Neuronal stem cell (in vitro differentiated cells): ENCODE results near the gene PPP1R7.

Experiments used
- DNase-seq: peaks from one replicate; pipeline ENCODE4 v3.0.0-alpha.2; 2013; ENCODE audit warnings: low spot score
- H2AFZ ChIP-seq: one replicate; pipeline ENCODE4 v1.6.1; 2013; ENCODE audit warnings: mild to moderate bottlenecking, low read length, inconsistent platforms
- H2AK5ac ChIP-seq: 2 replicates; pipeline ENCODE4 v1.6.1; 2013; ENCODE audit warnings: low read depth, mild to moderate bottlenecking, inconsistent platforms, low read length, moderate library complexity, mixed read lengths
- H2BK120ac ChIP-seq: 2 replicates; pipeline ENCODE4 v1.6.1; 2013; ENCODE audit warnings: low read depth, mild to moderate bottlenecking, inconsistent platforms, low read length, moderate library complexity, mixed read lengths
- H2BK12ac ChIP-seq: one replicate; pipeline ENCODE4 v1.6.1; 2013; ENCODE audit warnings: low read length, inconsistent platforms
- H2BK15ac ChIP-seq: 2 replicates; pipeline ENCODE4 v1.6.1; 2013; ENCODE audit warnings: mild to moderate bottlenecking, low read length, inconsistent platforms, mixed read lengths
- H2BK5ac ChIP-seq: one replicate; pipeline ENCODE4 v1.6.1; 2013; ENCODE audit warnings: inconsistent platforms, mild to moderate bottlenecking, low read length, moderate library complexity
- H3K14ac ChIP-seq: one replicate; pipeline ENCODE4 v1.6.1; 2013; ENCODE audit warnings: low read length, inconsistent platforms
- H3K18ac ChIP-seq: 2 replicates; pipeline ENCODE4 v1.6.1; 2013; ENCODE audit warnings: low read length, inconsistent platforms
- H3K23ac ChIP-seq: 2 replicates; pipeline ENCODE4 v1.6.1; 2013; ENCODE audit warnings: low read depth, mild to moderate bottlenecking, mixed read lengths, low read length, inconsistent platforms; ENCODE audit not compliant: poor library complexity
- H3K27ac ChIP-seq: replicated peaks from 3 replicates; pipeline ENCODE4 v1.5.1; 2013; ENCODE audit warnings: low read length, inconsistent platforms
- H3K27me3 ChIP-seq, 3 experiments: 2 replicates each; pipeline ENCODE4 v1.6.1; 2013; ENCODE audit warnings: low read length in 3 of 3, mild to moderate bottlenecking in 2 of 3, inconsistent platforms in 1 of 3, low read depth in 1 of 3, mixed read lengths in 1 of 3, moderate library complexity in 1 of 3; ENCODE audit not compliant: control insufficient read depth in 3 of 3, insufficient read depth in 3 of 3
- H3K36me3 ChIP-seq, 2 donors: replicated peaks in 1 of 2; 2 replicates each; pipeline ENCODE4 v1.6.1; 2013; ENCODE audit warnings: low read length in 2 of 2; ENCODE audit not compliant: control insufficient read depth in 2 of 2, insufficient read depth in 2 of 2
- H3K4ac ChIP-seq: 2 replicates; pipeline ENCODE4 v1.6.1; 2013; ENCODE audit warnings: inconsistent platforms, mild to moderate bottlenecking, low read length, moderate library complexity
- H3K4me1 ChIP-seq, 2 donors: 1 replicate in 1 of 2; 2 replicates in 1 of 2; pipeline ENCODE4 v1.6.1; 2013; ENCODE audit warnings: low read length in 2 of 2, low read depth in 1 of 2; ENCODE audit not compliant: control insufficient read depth in 2 of 2, insufficient read depth in 1 of 2
- H3K4me2 ChIP-seq: one replicate; pipeline ENCODE4 v1.6.1; 2013; ENCODE audit warnings: mild to moderate bottlenecking, low read length, inconsistent platforms; ENCODE audit not compliant: insufficient read depth, poor library complexity, severe bottlenecking
- H3K4me3 ChIP-seq, 2 donors: 2 replicates each; pipeline ENCODE4 v1.5.1; 2013; ENCODE audit warnings: low read length in 2 of 2, mild to moderate bottlenecking in 2 of 2, inconsistent platforms in 1 of 2, moderate library complexity in 1 of 2
- H3K79me1 ChIP-seq: one replicate; pipeline ENCODE4 v1.6.1; 2013; ENCODE audit warnings: low read depth, mild to moderate bottlenecking, inconsistent platforms, low read length, moderate library complexity
- H3K9ac ChIP-seq: one replicate; pipeline ENCODE4 v1.6.1; 2013; ENCODE audit warnings: mild to moderate bottlenecking, low read depth, low read length, inconsistent platforms; ENCODE audit not compliant: poor library complexity
- H3K9me3 ChIP-seq, 2 donors: replicated peaks in 1 of 2; 2 replicates each; pipeline versions ENCODE3 to v1.6.1; 2013; ENCODE audit warnings: low read length in 2 of 2, mild to moderate bottlenecking in 2 of 2, inconsistent platforms in 1 of 2, low read depth in 1 of 2, mixed read lengths in 1 of 2, moderate library complexity in 1 of 2; ENCODE audit not compliant: control insufficient read depth in 2 of 2, insufficient read depth in 1 of 2
- H4K8ac ChIP-seq: one replicate; pipeline ENCODE4 v1.6.1; 2013; ENCODE audit warnings: low read depth, mild to moderate bottlenecking, inconsistent platforms, low read length, moderate library complexity
- H4K91ac ChIP-seq: one replicate; pipeline ENCODE4 v1.6.1; 2013; ENCODE audit warnings: low read length, low read depth, mild to moderate bottlenecking, inconsistent platforms; ENCODE audit not compliant: poor library complexity
- WGBS, 2 donors: extraction: QIAGEN DNeasy Blood & Tissue Kit; methylation state at CpG; one replicate each; pipeline ENCODE4 v1.1.7; 2013; ENCODE audit warnings: missing lambda C conversion rate in 2 of 2, mixed read lengths in 1 of 2; ENCODE audit not compliant: insufficient read length in 2 of 2, insufficient replicate concordance in 1 of 2; ENCODE audit errors: extremely low coverage in 2 of 2; 5-methylcytosine and 5-hydroxymethylcytosine counted together

The PPP1R7 gene

DNA sequence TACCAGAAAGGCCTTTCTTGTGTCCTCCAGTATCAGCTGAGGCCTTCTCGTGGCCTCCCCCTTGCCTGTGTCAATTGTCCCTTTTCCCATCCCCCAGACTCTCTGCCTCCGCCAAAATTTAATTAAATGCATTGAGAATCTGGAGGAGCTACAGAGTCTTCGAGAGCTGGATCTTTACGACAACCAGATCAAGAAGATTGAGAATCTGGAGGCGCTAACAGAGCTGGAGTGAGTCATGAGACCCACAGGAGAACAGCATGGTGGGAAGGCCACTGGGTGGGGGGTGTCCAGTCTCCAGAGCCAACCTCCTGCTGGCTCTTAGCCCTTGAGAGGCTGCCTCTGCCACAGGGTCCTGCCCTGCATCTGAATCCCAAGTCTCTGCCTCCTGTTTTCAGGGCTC lies 8.8 kb downstream of the PPP1R7 start:
- H2AFZ ChIP-seq = no peak overlapping the region
- H3K18ac ChIP-seq = no peak overlapping the region
- H2BK120ac ChIP-seq = no peak overlapping the region
- no peak overlapping the region for H4K8ac ChIP-seq
- H3K23ac ChIP-seq = no peak overlapping the region
- no peak overlapping the region for H3K4me3 ChIP-seq
- no peak overlapping the region for H2BK15ac ChIP-seq
- no peaks in the 10 kb centered on the region for H3K27me3 ChIP-seq
- no peak overlapping the region for H2BK12ac ChIP-seq
- H3K4me1 ChIP-seq = no peaks in the 10 kb centered on the region
- H3K4ac ChIP-seq = no peak overlapping the region
- H3K79me1 ChIP-seq = no peaks in the 10 kb centered on the region
- H2BK5ac ChIP-seq = no peak overlapping the region
- no CpG with 5 or more reads among the region's 5 CpGs for WGBS, 2 donors
- DNase-seq = no peak
- H3K9ac ChIP-seq = no peak overlapping the region
- H3K36me3 ChIP-seq = peaks cover 35 to 83% of the 10 kb centered on the region in 2 donors
- H2AK5ac ChIP-seq = no peak overlapping the region
- H3K4me2 ChIP-seq = no peak overlapping the region
- H4K91ac ChIP-seq = no peak overlapping the region
- H3K14ac ChIP-seq = no peak overlapping the region
- no peak overlapping the region for H3K27ac ChIP-seq
- H3K9me3 ChIP-seq = no peaks in the 10 kb centered on the region

DNA sequence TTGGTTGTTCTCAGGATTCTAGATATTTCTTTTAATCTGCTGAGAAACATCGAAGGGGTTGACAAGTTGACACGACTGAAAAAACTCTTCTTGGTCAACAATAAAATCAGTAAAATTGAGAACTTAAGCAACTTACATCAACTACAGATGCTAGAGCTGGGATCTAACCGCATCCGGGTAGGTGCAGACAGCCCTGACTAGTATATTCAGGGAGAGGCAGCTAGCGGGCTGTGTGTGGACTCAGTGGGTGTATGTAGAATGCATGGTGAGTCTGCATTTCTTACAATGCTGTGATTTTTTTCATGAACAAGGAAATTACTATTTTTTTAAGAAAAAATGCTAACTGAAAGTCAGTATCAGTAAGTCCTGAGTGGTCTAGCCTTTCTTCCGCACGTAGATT lies 10.1 kb downstream of the PPP1R7 start:
- no peaks in the 10 kb centered on the region for H3K27me3 ChIP-seq
- no peak overlapping the region for H3K4me2 ChIP-seq
- H3K4ac ChIP-seq = no peak overlapping the region
- H3K9ac ChIP-seq = no peak overlapping the region
- no peak for DNase-seq
- no peak overlapping the region for H2BK120ac ChIP-seq
- no CpG with 5 or more reads among the region's 7 CpGs for WGBS, 2 donors
- H2BK12ac ChIP-seq = no peak overlapping the region
- H4K8ac ChIP-seq = no peak overlapping the region
- H3K36me3 ChIP-seq = peaks cover 38 to 83% of the 10 kb centered on the region in 2 donors
- H3K79me1 ChIP-seq = no peaks in the 10 kb centered on the region
- H3K14ac ChIP-seq = no peak overlapping the region
- H3K18ac ChIP-seq = no peak overlapping the region
- no peak overlapping the region for H2AK5ac ChIP-seq
- H2BK15ac ChIP-seq = no peak overlapping the region
- no peak overlapping the region for H3K4me3 ChIP-seq
- H3K23ac ChIP-seq = no peak overlapping the region
- H2BK5ac ChIP-seq = no peak overlapping the region
- no peak overlapping the region for H4K91ac ChIP-seq
- no peaks in the 10 kb centered on the region for H3K4me1 ChIP-seq
- H3K27ac ChIP-seq = no peak overlapping the region
- no peak overlapping the region for H2AFZ ChIP-seq
- H3K9me3 ChIP-seq = no peaks in the 10 kb centered on the region

DNA sequence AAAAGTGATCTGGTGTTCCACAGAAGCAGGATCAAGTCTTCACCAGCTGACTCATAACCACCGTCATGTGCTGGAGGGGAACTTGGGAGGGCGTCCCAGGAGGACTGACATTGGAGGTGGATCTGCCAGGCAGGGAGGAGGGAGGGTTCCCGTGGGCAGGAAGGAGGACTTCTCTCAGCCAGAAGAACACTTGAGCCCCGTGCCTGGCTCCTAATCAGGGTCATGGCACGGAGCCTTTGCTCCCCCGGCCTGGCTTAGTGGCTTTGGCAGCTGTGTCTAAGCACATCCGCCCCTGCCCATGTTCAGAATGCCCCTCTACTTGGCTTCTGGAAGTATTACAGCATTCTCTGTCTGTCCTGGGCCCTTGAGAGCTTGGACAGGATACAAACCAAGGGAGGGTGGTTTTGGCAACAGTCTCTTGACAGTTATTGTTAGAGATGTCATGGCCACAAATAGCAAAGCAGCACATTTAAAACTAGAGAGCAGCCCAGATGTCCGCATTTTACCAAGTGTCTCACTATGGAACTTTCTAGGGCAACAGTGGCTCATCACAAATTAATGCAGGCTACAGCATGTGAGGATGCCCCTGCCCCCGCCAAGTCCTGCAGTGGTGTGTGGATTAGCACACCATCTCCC lies 11.5 kb downstream of the PPP1R7 start:
- Histone ChIP-seq H2AK5ac (no peak overlapping the region), H3K4me1 (no peaks in the 10 kb centered on the region), H3K23ac (no peak overlapping the region), H4K91ac (no peak overlapping the region), H3K4ac (no peak overlapping the region), H3K14ac (no peak overlapping the region), H2BK15ac (no peak overlapping the region), H3K36me3 (peaks cover 42 to 84% of the 10 kb centered on the region in 2 donors), H4K8ac (no peak overlapping the region), H2BK5ac (no peak overlapping the region), H3K27ac (no peak overlapping the region), H3K9ac (peak overlapping the region; percentile 50), H2BK12ac (no peak overlapping the region), H2BK120ac (no peak overlapping the region), H3K9me3 (no peaks in the 10 kb centered on the region), H3K18ac (no peak overlapping the region), H3K27me3 (no peaks in the 10 kb centered on the region), H3K4me3 (no peak overlapping the region), H3K4me2 (no peak overlapping the region), H3K79me1 (no peaks in the 10 kb centered on the region), H2AFZ (no peak overlapping the region)
- DNase-seq = no peak
- no CpG with 5 or more reads among the region's 9 CpGs for WGBS, 2 donors

- H4K8ac ChIP-seq = no peak overlapping the region
- H3K4me3 ChIP-seq = no peak overlapping the region
- no peak for DNase-seq
- H3K27ac ChIP-seq = no peak overlapping the region
- no peak overlapping the region for H3K4me2 ChIP-seq
- no peak overlapping the region for H2BK120ac ChIP-seq
- H3K79me1 ChIP-seq = no peaks in the 10 kb centered on the region
- H2BK5ac ChIP-seq = no peak overlapping the region
- H3K14ac ChIP-seq = no peak overlapping the region
- H4K91ac ChIP-seq = no peak overlapping the region
- H3K23ac ChIP-seq = no peak overlapping the region
- H3K18ac ChIP-seq = no peak overlapping the region
- H3K4me1 ChIP-seq = no peaks in the 10 kb centered on the region
- no peaks in the 10 kb centered on the region for H3K9me3 ChIP-seq
- H2BK12ac ChIP-seq = no peak overlapping the region
- no CpG with 5 or more reads among the region's 3 CpGs for WGBS, 2 donors
- no peaks in the 10 kb centered on the region for H3K27me3 ChIP-seq
- H2BK15ac ChIP-seq = no peak overlapping the region
- no peak overlapping the region for H3K9ac ChIP-seq
- no peak overlapping the region for H2AFZ ChIP-seq
- H3K36me3 ChIP-seq = peaks cover 37 to 84% of the 10 kb centered on the region in 2 donors
- no peak overlapping the region for H2AK5ac ChIP-seq
- no peak overlapping the region for H3K4ac ChIP-seq
Measured at GRCh38 chr2:241163601-241164118, 13.4 kb downstream of the PPP1R7 start.
